ENCODE data around the gene RRP9. TPM values are rescaled to one million over a fixed set of nuclear protein-coding genes. Genes with fewer than 3 reads are reported as not detected.

RRP9 gene
- total RNA-seq, 1 donor from 2014 or later: 15.4 TPM

DNA sequence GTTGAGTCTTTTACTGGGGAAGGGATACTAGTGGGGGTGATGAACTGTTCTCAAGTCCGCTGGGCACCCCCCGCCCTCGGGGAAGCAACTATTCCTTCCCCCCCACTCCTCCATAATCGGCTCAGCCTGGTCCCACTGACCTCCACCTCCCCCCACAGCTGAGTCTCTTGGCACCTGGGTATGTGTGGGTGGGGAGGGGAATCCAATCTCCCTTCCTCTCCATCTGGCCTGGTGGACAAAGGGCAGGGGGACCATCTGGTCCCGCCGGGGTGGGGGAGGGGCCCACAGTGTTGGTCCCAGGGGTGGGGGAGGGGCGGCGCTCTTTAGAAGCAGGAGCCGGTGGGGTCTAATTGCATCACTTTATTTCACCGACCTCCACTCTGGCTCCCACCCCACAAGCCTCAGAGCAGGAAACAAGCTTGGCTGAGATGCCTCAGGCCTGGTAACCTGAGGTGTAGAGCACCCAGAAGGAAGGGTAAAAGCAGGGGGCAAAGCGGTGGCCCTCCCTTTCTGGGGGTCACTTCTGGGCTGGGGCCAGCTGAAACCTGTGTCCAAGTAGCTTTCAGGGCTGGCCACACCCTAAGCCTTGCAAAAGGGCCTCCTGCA lies 26.6 kb upstream of the RRP9 start:
- Histone ChIP-seq H3K4me1 (peaks cover 8 to 39% of the 10 kb centered on the region in 2 donors), H3K27me3 (no peaks in the 10 kb centered on the region), H3K36me3 (no peaks in the 10 kb centered on the region), H3K27ac (peak overlapping the region; percentile 95 to 96), H3K9me3 (no peaks in the 10 kb centered on the region), H3K4me3 (peak overlapping the region; percentile 87 to 90)
- intact Hi-C loops (cut with DNase I): loop anchor here (10.0 kb wide), 1 partner anchor 1353 kb away; the partner anchor contains the start of genes CISH and MAPKAPK3
- TF ChIP-seq, protein P1, sequence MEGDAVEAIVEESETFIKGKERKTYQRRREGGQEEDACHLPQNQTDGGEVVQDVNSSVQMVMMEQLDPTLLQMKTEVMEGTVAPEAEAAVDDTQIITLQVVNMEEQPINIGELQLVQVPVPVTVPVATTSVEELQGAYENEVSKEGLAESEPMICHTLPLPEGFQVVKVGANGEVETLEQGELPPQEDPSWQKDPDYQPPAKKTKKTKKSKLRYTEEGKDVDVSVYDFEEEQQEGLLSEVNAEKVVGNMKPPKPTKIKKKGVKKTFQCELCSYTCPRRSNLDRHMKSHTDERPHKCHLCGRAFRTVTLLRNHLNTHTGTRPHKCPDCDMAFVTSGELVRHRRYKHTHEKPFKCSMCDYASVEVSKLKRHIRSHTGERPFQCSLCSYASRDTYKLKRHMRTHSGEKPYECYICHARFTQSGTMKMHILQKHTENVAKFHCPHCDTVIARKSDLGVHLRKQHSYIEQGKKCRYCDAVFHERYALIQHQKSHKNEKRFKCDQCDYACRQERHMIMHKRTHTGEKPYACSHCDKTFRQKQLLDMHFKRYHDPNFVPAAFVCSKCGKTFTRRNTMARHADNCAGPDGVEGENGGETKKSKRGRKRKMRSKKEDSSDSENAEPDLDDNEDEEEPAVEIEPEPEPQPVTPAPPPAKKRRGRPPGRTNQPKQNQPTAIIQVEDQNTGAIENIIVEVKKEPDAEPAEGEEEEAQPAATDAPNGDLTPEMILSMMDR (IDR thresholded peaks at IDR 0.05): no peak
- DNase-seq (ENCODE audit: low spot score in 2 of 2): no peak

DNA sequence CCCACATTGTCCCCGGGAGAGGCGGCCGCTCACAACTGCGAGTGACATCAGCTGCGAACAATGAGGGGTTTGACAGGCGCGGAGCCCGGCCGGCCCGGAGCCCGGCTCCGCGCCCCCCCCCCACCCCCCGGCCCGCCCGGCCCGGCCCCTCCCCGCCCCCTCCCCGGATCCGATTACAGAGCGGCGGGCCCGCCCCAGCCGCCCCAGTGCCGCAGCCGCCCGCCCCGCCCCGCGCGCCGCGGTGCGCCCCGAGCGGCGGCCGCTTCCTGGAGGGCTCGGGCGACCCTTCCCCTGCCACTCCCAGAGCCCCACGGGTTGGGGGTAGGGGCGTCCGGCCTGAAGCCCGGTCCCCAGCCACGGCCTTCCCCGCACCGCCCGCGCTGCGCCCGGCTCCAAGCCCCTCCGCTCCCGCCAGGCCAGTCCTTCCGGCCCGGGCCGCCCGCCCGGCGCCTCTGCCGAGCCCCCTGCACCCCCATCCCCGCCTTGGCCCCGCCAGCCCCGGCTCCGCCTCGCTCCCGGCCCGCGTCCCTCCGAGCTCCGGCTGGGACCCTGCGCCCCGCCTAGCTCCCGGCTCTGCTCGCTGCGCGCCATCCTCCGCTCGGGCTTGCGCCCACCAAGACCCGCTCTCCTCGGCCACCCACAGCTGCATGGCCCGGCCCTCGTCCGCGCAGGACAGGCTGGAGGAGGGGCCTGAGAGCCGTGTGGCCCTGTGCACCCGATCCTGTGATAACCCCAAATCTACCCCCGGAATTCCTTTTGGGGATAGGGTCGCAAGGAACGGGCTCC lies 25.9 kb upstream of the RRP9 start, which contains the start of gene PCBP4:
TSS of gene PCBP4 (minus strand) at position 71 of the 786 bp plus-strand sequence. CDS start 6,214 bp downstream, outside the sequence.
- Histone ChIP-seq H3K4me3 (peak within 1 kb of the TSS; percentile 87 to 90), H3K4me1 (peaks cover 8 to 35% of the 10 kb centered on the region in 2 donors), H3K27ac (peak within 1 kb of the TSS; percentile 95 to 96), H3K27me3 (no peaks in the 10 kb centered on the region), H3K36me3 (no peaks in the 10 kb centered on the region), H3K9me3 (no peaks in the 10 kb centered on the region)
- TF ChIP-seq, protein P1 (IDR thresholded peaks at IDR 0.05): no peak
- intact Hi-C loops (cut with DNase I): loop anchor here (1.0 to 10.0 kb wide), 3 partner anchors 11 to 1353 kb away; partner anchors contain the start of genes CISH, MAPKAPK3 and PARP3
- DNase-seq (ENCODE audit: low spot score in 2 of 2): peak in 1 of 2 donors; percentile 89

DNA sequence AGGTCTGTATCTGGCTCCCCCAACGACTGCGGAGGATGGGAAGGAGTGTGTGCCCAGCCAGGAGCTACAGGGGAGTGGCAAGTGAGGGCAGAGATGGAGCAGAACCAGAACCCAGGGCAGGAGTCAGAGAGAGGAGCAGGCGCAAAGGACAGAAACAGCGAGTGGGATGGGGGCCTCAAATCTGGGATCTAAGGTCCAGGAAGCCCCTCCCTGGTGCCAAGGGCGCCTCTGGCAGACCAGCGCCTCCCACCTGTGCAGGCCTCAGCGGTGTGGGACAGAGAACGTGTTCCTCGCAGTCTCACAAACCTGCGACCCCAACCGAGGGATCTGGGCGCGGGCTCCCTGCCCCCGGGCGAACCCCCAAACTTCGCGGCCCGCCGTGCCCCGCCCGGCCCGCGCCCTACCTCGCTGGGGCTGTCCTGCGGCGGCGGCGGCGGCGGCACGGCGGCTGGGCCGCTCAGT lies 25.2 kb upstream of the RRP9 start:
- Histone ChIP-seq H3K4me1 (peaks cover 8 to 35% of the 10 kb centered on the region in 2 donors), H3K36me3 (no peaks in the 10 kb centered on the region)

DNA sequence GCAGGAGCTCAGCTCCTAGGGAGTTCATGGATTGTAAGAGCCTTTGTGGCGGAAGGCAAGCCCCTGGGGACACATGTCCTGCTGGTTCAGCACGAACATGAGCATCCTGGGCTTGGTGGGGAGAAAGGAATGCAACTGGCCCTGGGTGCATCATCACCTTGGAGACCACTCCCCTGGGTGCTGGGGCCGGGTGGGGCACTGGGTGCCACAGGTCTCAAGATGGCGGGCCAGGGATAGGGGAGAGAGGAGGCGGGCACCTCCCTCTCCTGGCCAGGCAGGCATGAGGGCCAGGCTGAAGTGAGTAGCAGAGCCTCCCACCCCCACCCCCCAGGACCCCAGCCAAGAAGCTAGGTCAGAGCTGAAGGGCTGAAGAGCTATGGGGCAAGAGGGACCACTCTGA lies 24.8 kb upstream of the RRP9 start:
- no peaks in the 10 kb centered on the region for H3K9me3 ChIP-seq
- intact Hi-C loops (cut with DNase I): loop anchor here (2.0 to 10.0 kb wide), 2 partner anchors 24 to 1352 kb away; partner anchors contain the start of genes CISH, MAPKAPK3 and PARP3
- peaks cover 8 to 35% of the 10 kb centered on the region in 2 donors for H3K4me1 ChIP-seq
- no peak for DNase-seq (ENCODE audit: low spot score in 2 of 2)
- peak overlapping the region; percentile 87 to 90 for H3K4me3 ChIP-seq
- TF ChIP-seq, protein P1 (IDR thresholded peaks at IDR 0.05): no peak
- H3K36me3 ChIP-seq: peaks cover 0 to 2% of the 10 kb centered on the region in 2 donors
- H3K27ac ChIP-seq: peak overlapping the region; percentile 92 to 95
- H3K27me3 ChIP-seq: no peaks in the 10 kb centered on the region

More for the DNA sequence above, 25.2 kb upstream of the RRP9 start:
- no peak for DNase-seq (ENCODE audit: low spot score in 2 of 2)
- H3K4me3 ChIP-seq: peak overlapping the region; percentile 87 to 90
- TF ChIP-seq, protein P1 (IDR thresholded peaks at IDR 0.05): no peak
- no peaks in the 10 kb centered on the region for H3K9me3 ChIP-seq
- H3K27me3 ChIP-seq: no peaks in the 10 kb centered on the region
- H3K27ac ChIP-seq: peak overlapping the region; percentile 92 to 95
- intact Hi-C loops (cut with DNase I): loop anchor here (1.0 to 10.0 kb wide), 3 partner anchors 11 to 1352 kb away; partner anchors contain the start of genes CISH, MAPKAPK3 and PARP3

DNA sequence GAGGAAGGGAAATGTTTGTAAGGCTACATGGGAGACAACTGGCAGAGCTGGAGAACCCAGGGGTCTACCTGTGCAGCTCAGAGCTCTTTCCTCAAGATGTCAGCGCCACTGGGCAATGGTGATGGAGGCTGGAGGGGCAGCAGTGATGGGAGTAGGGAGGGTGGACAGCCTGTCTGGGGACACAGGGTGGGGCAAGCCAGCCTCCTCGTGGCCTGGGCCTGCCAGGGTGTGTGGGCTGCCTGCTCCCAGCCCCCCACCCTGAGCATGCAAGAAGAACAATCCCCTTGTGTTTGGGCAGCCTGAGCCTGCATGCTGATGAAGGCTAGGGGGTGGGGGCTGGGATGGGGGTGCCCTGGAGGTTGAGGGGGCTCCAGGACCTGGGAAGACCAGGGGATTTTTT lies 24.3 kb upstream of the RRP9 start:
- Histone ChIP-seq H3K4me1 (peaks cover 8 to 35% of the 10 kb centered on the region in 2 donors), H3K36me3 (peaks cover 1 to 5% of the 10 kb centered on the region in 2 donors), H3K27ac (peak overlapping the region; percentile 92 to 95), H3K9me3 (no peaks in the 10 kb centered on the region), H3K27me3 (no peaks in the 10 kb centered on the region), H3K4me3 (peak overlapping the region; percentile 87 to 90)
- TF ChIP-seq, protein P1 (IDR thresholded peaks at IDR 0.05): no peak
- DNase-seq (ENCODE audit: low spot score in 2 of 2): no peak
- intact Hi-C loops (cut with DNase I): loop anchor here (2.0 to 10.0 kb wide), 2 partner anchors 23 to 1351 kb away; partner anchors contain the start of genes CISH, MAPKAPK3 and PARP3
